Esophagus (tissue), 2 donors: ENCODE data around the gene KRTAP10-8. TPM values are rescaled to one million over a fixed set of nuclear protein-coding genes. Genes with fewer than 3 reads are reported as not detected.
"Not testable (repeated sequence)": the region's sequence is repeated elsewhere in the genome, so short reads cannot be mapped to it uniquely, and the experiment has no call there.

Source experiments
- H3K27ac ChIP-seq, 2 donors: one replicate each; pipeline ENCODE4 v1.5.1; 2013; ENCODE audit warnings: low read depth in 2 of 2, mild to moderate bottlenecking in 2 of 2, inconsistent platforms in 1 of 2, low read length in 1 of 2, moderate library complexity in 1 of 2
- H3K27me3 ChIP-seq, 2 donors: one replicate each; pipeline ENCODE4 v1.6.1; 2013; ENCODE audit warnings: low read length in 2 of 2, control low read depth in 1 of 2, mild to moderate bottlenecking in 1 of 2; ENCODE audit not compliant: insufficient read depth in 2 of 2, control insufficient read depth in 1 of 2
- H3K36me3 ChIP-seq, 2 donors: one replicate each; pipeline ENCODE4 v1.6.1; 2013; ENCODE audit warnings: low read length in 1 of 2; ENCODE audit not compliant: control insufficient read depth in 2 of 2, insufficient read depth in 2 of 2
- H3K4me1 ChIP-seq, 2 donors: one replicate each; pipeline ENCODE4 v1.6.1; 2013; ENCODE audit warnings: low read length in 1 of 2; ENCODE audit not compliant: control insufficient read depth in 2 of 2, insufficient read depth in 2 of 2
- H3K4me3 ChIP-seq, 2 donors: one replicate each; pipeline ENCODE4 v1.5.1; 2013; ENCODE audit warnings: low read length in 2 of 2, mild to moderate bottlenecking in 2 of 2, low read depth in 1 of 2, moderate library complexity in 1 of 2
- H3K9me3 ChIP-seq, 2 donors: one replicate each; pipeline ENCODE4 v1.6.1; 2013; ENCODE audit warnings: mild to moderate bottlenecking in 2 of 2, low read depth in 1 of 2, low read length in 1 of 2, moderate library complexity in 1 of 2; ENCODE audit not compliant: control insufficient read depth in 2 of 2, insufficient read depth in 1 of 2
- WGBS, 2 donors: extraction: QIAGEN DNeasy Blood & Tissue Kit; methylation state at CpG; one replicate each; pipeline ENCODE4 v1.1.7; 2013; 5-methylcytosine and 5-hydroxymethylcytosine counted together
- polyA plus RNA-seq, 2 donors: library from polyadenylated mRNA; stranded (reverse); fragments of 200-250 nt; gene quantifications; one replicate each; pipeline ENCODE4 v1.2.3, GENCODE V29; 2013
- donor health status: healthy with polysubstance abuse.
- donor health status: Bipolar disorder and iron deficiency.

The KRTAP10-8 gene
- polyA plus RNA-seq, 2 donors, result not detected

DNA sequence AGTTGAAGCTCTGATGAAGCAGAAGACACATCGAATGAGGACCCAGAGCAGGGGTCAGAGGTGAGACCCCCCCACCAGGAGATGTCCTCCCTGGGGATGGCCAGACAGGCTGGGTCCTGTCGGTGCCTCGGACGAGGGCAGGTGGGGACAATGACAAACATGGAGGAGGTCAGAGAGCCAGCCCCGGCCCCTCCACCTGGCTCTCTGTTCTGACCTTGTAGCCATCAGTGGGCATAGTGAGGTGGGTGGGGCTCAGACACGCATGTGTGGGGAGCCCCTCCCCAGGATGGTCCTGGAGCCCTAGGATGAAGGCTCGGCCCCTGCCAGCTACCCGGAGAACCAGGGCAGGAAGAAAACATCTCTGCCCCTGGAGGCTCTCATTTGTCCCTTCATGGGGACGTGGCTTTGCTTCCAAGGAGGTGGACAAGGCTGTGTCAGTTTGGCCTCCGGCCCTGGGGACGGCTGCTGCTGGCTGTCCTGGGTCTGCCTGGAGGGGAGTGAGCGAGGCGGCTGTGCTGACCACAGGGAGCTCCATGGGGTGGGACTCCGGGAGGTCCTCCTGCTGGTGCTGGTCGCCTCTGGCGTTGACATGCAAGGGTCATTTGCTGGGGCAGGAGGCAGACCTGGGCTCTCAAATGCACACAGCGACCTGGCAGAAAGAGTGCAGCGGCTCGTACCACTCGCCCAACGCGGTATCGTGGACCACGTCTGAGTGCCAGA is 22.1 kb upstream of the KRTAP10-8 start:
- H3K9me3 ChIP-seq, result peaks cover 0 to 5% of the 10 kb centered on the region in 2 donors
- peaks cover 0 to 6% of the 10 kb centered on the region in 2 donors for H3K27me3 ChIP-seq
- no peak overlapping the region for H3K27ac ChIP-seq
- H3K4me1 ChIP-seq, result peaks cover 0 to 9% of the 10 kb centered on the region in 2 donors
- no peak overlapping the region for H3K4me3 ChIP-seq
- 77 to 80% methylated on average over 24 of the region's 24 CpGs for WGBS, 2 donors
- no peaks in the 10 kb centered on the region for H3K36me3 ChIP-seq

DNA sequence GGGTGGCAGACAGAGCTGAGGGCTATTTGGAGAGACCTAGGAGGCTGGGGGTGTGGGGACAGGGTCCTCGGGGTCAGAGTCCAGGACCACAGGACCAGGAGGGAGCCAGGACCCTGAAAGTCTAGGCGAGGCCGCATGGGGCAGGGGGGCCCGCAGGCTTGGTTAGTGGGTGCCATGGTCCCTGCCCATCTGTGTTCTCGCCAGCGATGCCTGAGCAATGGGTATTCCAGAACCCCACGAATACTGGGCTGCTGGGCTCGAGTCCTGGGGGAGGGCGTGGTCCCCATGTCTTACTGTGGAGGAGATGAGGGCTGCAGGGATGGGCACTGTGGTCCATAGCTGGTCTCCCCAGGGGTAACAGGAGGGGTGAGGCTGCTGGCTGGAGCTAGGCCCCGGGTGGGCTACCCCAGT is 21.6 kb upstream of the KRTAP10-8 start:
- Histone ChIP-seq H3K4me1 (peaks cover 0 to 9% of the 10 kb centered on the region in 2 donors), H3K27ac (no peak overlapping the region), H3K4me3 (no peak overlapping the region), H3K36me3 (no peaks in the 10 kb centered on the region), H3K9me3 (peaks cover 0 to 4% of the 10 kb centered on the region in 2 donors), H3K27me3 (peaks cover 0 to 2% of the 10 kb centered on the region in 2 donors)
- WGBS, 2 donors, result 74 to 79% methylated on average over 10 of the region's 10 CpGs

DNA sequence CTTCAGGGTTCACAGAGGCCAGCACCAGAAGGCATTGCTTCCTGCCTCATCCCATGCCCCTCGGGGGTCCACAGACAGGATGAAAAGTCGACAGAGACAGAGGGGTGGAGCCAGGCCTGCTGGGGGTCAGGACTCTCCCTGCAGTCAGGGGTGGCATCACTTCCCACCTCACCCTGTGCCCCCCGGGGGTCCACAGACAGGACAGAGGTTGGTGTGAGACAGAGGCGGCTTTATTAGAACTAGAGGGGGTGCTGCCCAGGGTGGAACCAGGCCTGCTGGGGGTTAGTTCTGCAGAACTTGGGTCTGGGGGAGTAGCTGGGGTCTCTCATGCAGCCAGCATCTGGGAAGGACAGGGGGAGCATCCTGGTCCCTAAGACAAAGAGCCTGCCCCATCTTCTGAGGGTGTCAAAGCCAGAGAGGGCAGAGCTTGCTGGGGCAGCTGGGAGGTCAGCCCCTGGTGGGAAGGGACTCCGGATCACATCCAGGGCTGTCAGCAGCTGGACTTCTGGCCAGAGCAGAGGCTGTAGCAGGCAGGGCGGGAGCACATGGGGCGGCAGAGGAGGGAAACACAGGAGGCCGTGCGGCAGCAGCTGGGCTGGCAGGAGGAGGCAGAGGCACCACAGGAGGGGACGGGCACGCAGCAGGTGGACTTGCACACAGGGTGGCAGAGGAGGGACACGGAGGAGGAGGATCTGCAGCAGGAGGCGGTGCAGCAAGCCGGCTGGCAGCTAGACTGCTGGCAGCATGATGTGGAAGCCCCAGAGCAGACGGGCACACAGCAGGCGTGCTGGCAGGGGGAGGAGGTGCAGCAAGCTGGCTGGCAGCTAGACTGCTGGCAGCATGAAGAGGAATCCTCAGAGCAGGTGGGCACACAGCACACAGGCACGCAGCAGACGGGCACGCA is 20.7 kb upstream of the KRTAP10-8 start:
- WGBS, 2 donors, result 46 to 50% methylated on average over 17 to 18 of the region's 19 CpGs
- not testable (repeated sequence) for H3K4me3 ChIP-seq, H3K27me3 ChIP-seq, H3K4me1 ChIP-seq, H3K27ac ChIP-seq, H3K9me3 ChIP-seq, H3K36me3 ChIP-seq

DNA sequence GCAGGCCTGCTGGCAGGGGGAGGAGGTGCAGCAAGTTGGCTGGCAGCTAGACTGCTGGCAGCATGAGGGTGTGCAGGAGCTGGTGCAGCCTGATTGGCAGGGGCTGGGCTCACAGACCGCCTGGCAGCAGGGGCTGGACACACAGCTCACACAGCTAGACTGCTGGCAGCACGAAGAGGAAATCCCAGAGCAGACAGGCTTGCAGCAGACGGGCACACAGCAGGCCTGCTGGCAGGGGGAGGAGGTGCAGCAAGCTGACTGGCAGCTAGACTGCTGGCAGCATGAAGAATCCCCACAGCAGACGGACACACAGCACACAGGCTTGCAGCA is 20.1 kb upstream of the KRTAP10-8 start:
- H3K27me3 ChIP-seq, H3K4me1 ChIP-seq, H3K27ac ChIP-seq, H3K4me3 ChIP-seq, H3K36me3 ChIP-seq, H3K9me3 ChIP-seq: not testable (repeated sequence)
- WGBS, 2 donors, result 22 to 30% methylated on average over 2 to 4 of the region's 4 CpGs

DNA sequence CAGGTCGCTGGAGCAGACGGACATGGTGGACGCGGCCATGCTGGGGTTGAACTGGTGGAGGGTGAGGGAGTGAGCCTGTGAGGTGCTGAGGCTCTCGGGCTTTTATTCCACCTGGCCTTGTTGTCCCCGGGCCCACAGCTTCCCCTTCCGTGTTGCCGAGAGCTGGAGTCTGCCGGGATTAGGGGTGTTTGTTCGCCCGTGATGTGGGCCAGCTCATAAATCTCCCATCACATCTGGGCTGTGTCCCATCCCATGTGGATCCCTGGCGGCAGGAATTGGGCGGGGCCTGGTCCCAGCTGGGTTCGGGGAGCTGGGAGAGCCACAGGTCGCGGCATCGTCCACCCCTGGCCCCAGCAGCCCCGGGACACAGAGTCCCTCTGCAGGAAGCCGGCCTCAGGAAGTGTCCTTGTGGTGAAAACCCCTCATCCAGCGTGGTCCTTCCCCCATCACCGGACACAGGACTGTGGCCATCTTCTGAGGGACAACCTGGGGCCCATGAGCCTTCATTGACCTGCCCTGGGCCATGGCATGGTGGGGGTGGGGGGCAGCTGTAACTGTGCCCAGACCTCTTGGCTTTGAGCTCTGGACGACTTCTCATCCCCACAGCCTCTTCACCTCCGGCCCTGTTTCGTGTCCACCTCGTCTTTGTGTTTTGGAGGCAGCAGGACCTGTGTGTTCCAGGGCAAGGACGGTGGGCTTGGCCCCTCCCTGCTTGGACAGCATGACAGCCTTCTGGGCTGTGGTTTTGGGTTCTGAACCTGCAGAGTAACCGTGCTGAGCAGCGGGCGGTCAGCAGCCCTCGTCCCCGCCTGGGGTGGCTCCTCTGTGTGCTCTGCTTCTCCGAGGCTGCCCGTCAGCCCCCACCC is 19.2 kb upstream of the KRTAP10-8 start, which contains the start of gene KRTAP10-6:
Gene KRTAP10-6 (minus strand): TSS at position 60 of the 866 bp plus-strand sequence. CDS start 21 bp downstream, at position 39.
- Histone ChIP-seq H3K27ac (no peak within 1 kb of the TSS), H3K4me3 (no peak within 1 kb of the TSS), H3K4me1 (peaks cover 0 to 9% of the 10 kb centered on the region in 2 donors), H3K27me3 (no peaks in the 10 kb centered on the region), H3K36me3 (no peaks in the 10 kb centered on the region), H3K9me3 (no peaks in the 10 kb centered on the region)
- 53 to 60% methylated on average over 31 to 33 of the region's 33 CpGs for WGBS, 2 donors

DNA sequence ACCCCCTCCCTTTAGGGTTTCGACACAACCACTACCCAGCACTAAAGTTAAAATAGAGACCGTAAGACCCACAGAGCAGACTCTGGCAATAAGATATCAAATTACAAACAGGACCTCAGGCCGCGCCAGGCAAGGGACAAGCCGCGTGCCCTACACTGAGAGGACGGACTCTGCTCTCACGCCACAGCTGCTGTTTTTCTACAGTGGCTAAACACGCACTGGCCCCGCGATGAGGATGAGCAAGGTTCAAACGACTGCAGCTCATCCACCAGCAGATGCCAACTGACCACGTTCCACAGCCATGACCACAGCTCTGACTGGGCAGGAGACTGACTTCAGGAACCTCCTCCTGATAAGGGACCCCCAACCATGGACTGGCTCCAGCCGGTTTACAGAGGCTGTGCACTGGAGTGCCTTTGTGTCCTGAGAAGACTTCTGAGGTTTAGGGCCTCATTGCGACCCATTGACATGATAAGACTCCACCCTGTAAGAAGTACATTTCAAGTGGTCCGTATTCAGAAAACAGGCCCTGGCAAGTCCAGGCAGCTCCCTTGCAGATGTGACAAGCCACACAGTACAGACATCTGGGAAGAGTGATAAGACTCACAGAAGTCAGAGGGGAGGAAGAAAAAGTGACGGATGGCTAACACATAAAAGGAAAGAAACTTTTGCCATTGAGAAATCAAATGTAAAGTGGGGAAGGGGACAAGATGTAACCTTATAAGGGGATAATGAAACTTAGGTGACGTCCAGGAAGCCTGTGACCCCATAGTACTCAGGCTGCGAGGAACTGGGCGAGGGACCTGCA is 18.1 kb upstream of the KRTAP10-8 start:
- WGBS, 2 donors, result 58 to 64% methylated on average over 20 of the region's 20 CpGs
- Histone ChIP-seq H3K27ac (no peak overlapping the region), H3K27me3 (no peaks in the 10 kb centered on the region), H3K36me3 (no peaks in the 10 kb centered on the region), H3K4me3 (no peak overlapping the region), H3K9me3 (no peaks in the 10 kb centered on the region), H3K4me1 (peaks cover 0 to 9% of the 10 kb centered on the region in 2 donors)

DNA sequence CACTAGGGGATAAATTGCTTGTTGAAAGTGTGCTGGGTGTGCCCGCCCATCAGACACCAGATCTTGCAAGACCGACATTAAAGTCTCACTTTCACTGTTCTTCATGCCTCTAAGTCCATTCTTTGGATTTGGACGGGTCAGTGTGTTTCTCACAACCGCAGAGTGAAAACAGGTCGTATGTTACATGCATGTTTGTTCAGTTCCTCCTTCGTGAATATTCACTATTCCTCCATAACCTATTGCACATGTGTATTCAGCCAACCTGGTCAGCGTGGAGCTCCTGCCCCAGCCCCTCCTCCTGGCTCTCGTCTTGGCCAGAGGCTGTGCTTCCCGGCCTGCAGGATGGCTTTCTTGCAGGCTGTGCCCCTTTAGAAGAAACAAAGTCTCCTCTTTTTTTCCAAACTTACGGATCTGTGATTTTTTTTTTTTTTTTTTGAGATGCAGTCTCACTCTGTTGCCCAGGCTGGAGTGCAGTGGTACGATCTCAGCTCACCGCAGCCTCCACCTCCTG is 17.4 kb upstream of the KRTAP10-8 start:
- Histone ChIP-seq H3K4me3 (no peak overlapping the region), H3K36me3 (no peaks in the 10 kb centered on the region), H3K9me3 (no peaks in the 10 kb centered on the region), H3K4me1 (peaks cover 0 to 9% of the 10 kb centered on the region in 2 donors), H3K27ac (no peak overlapping the region), H3K27me3 (no peaks in the 10 kb centered on the region)
- 72 to 80% methylated on average over 12 of the region's 12 CpGs for WGBS, 2 donors

DNA sequence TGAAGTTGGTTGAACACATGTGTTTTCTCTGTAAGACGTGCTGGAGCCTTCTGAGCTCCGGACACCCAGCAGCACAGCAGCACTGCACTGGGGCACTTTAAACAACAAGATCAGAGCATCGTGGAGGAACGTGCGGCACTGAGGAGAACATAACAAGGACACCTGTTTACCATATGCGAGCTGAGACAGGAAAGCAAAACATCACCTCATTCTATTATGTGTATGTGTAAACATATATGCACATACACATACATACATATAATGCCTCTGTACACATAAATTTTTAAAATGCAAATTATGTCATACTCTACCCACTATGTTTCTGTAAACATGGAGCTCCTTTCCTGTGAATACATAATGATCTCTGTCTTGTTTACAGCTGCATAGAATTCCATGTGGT is 16.4 kb upstream of the KRTAP10-8 start:
- WGBS, 2 donors, result 70 to 72% methylated on average over 6 of the region's 6 CpGs
- Histone ChIP-seq H3K9me3 (no peaks in the 10 kb centered on the region), H3K4me3 (no peak overlapping the region), H3K4me1 (peaks cover 0 to 9% of the 10 kb centered on the region in 2 donors), H3K27me3 (no peaks in the 10 kb centered on the region), H3K27ac (no peak overlapping the region), H3K36me3 (no peaks in the 10 kb centered on the region)
